GM18867 (cell line): Measurements from ENCODE around the gene PALM3.

Source experiments
- ATAC-seq: cut with Tn5 transposase; IDR thresholded peaks from one replicate; pipeline ENCODE4 v1.9.1; 2021; ENCODE audit warnings: mild to moderate bottlenecking, moderate library complexity; ENCODE audit not compliant: unreplicated experiment

PALM3 gene

GRCh38 chr19:14089662-14090508 lies 28.0 kb upstream of the PALM3 start:
- peak; percentile 20 for ATAC-seq

GRCh38 chr19:14089412-14089661 lies 27.5 kb upstream of the PALM3 start:
- no peak for ATAC-seq

- no peak for ATAC-seq
These were observed 26.9 kb upstream of the PALM3 start for GRCh38 chr19:14088634-14089411.

- ATAC-seq, result no peak
These were observed 24.2 kb upstream of the PALM3 start for GRCh38 chr19:14086098-14086497.

GRCh38 chr19:14085309-14085995 lies 23.6 kb upstream of the PALM3 start, which contains the start of gene C19orf67:
Gene C19orf67, minus strand, starts transcription at chr19:14085783. Its CDS starts 156 bp downstream, at chr19:14085627.
- ATAC-seq, result no peak

- no peak for ATAC-seq
These were observed 20.7 kb upstream of the PALM3 start for GRCh38 chr19:14082675-14082960.

GRCh38 chr19:14081797-14082674 lies 20.2 kb upstream of the PALM3 start:
- ATAC-seq, result peak; percentile 7

GRCh38 chr19:14080887-14081796 lies 19.3 kb upstream of the PALM3 start:
- peak; percentile 84 for ATAC-seq

- ATAC-seq, result no peak
These were observed 16.5 kb upstream of the PALM3 start for GRCh38 chr19:14078411-14078810.

- no peak for ATAC-seq
These were observed 12.3 kb upstream of the PALM3 start for GRCh38 chr19:14073925-14074838.

- ATAC-seq, result peak; percentile 55
These were observed 11.5 kb upstream of the PALM3 start for GRCh38 chr19:14073261-14073924.

GRCh38 chr19:14072535-14073260 lies 10.8 kb upstream of the PALM3 start, which contains the start of gene MISP3:
Gene MISP3, plus strand, starts transcription at chr19:14072786. Its CDS starts 524 bp downstream, at chr19:14073310.
- no peak for ATAC-seq

GRCh38 chr19:14070268-14071050 lies 8.6 kb upstream of the PALM3 start:
- ATAC-seq, result no peak

- no peak for ATAC-seq
These were observed 4.3 kb upstream of the PALM3 start for GRCh38 chr19:14066134-14066533.

GRCh38 chr19:14063105-14063504 lies 1.2 kb upstream of the PALM3 start:
- no peak for ATAC-seq

GRCh38 chr19:14062558-14062855 lies 631 bp upstream of the PALM3 start:
- ATAC-seq, result no peak
